ENCODE measurements around the gene SLC1A1.

SLC1A1 gene

GRCh38 chr9:4573634-4574389, 83.5 kb downstream of the SLC1A1 start:
- Mint-ChIP-seq H3K27ac (no peak overlapping the region), H3K9me3 (no peaks in the 10 kb centered on the region), H3K4me1 (no peaks in the 10 kb centered on the region), H3K27me3 (no peaks in the 10 kb centered on the region), H3K4me3 (no peak overlapping the region), H3K36me3 (no peaks in the 10 kb centered on the region)
- ATAC-seq: no peak

- Mint-ChIP-seq H3K27ac (no peak overlapping the region), H3K36me3 (no peaks in the 10 kb centered on the region), H3K27me3 (no peaks in the 10 kb centered on the region), H3K4me1 (no peaks in the 10 kb centered on the region), H3K4me3 (no peak overlapping the region), H3K9me3 (no peaks in the 10 kb centered on the region)
- no peak for ATAC-seq
Measured at GRCh38 chr9:4574657-4575243, 84.5 kb downstream of the SLC1A1 start.

GRCh38 chr9:4575997-4576396, 85.7 kb downstream of the SLC1A1 start:
- Mint-ChIP-seq H3K4me3 (no peak overlapping the region), H3K4me1 (no peaks in the 10 kb centered on the region), H3K27ac (no peak overlapping the region), H3K36me3 (no peaks in the 10 kb centered on the region), H3K9me3 (no peaks in the 10 kb centered on the region), H3K27me3 (no peaks in the 10 kb centered on the region)
- no peak for ATAC-seq

- Mint-ChIP-seq H3K36me3 (no peaks in the 10 kb centered on the region), H3K27ac (no peak overlapping the region), H3K9me3 (no peaks in the 10 kb centered on the region), H3K4me1 (no peaks in the 10 kb centered on the region), H3K4me3 (no peak overlapping the region), H3K27me3 (no peaks in the 10 kb centered on the region)
- no peak for ATAC-seq
Measured at GRCh38 chr9:4576448-4576847, 86.2 kb downstream of the SLC1A1 start.

- H3K36me3 Mint-ChIP-seq: no peaks in the 10 kb centered on the region
- no peaks in the 10 kb centered on the region for H3K4me1 Mint-ChIP-seq
- H3K27ac Mint-ChIP-seq: no peak overlapping the region
- no peak for ATAC-seq
- no peaks in the 10 kb centered on the region for H3K27me3 Mint-ChIP-seq
- no peak overlapping the region for H3K4me3 Mint-ChIP-seq
- no peaks in the 10 kb centered on the region for H3K9me3 Mint-ChIP-seq
Measured at GRCh38 chr9:4579001-4579400, 88.7 kb downstream of the SLC1A1 start.

GRCh38 chr9:4581035-4581760, 90.9 kb downstream of the SLC1A1 start:
- H3K9me3 Mint-ChIP-seq: no peaks in the 10 kb centered on the region

GRCh38 chr9:4581861-4582565, 91.7 kb downstream of the SLC1A1 start:
- no peaks in the 10 kb centered on the region for H3K9me3 Mint-ChIP-seq
- H3K36me3 Mint-ChIP-seq: no peaks in the 10 kb centered on the region
- no peaks in the 10 kb centered on the region for H3K27me3 Mint-ChIP-seq
- no peak overlapping the region for H3K27ac Mint-ChIP-seq
- ATAC-seq: no peak
- no peak overlapping the region for H3K4me3 Mint-ChIP-seq
- H3K4me1 Mint-ChIP-seq: no peaks in the 10 kb centered on the region

More at GRCh38 chr9:4581035-4581760, 90.9 kb downstream of the SLC1A1 start:
- ATAC-seq: no peak
- H3K4me3 Mint-ChIP-seq: no peak overlapping the region
- H3K36me3 Mint-ChIP-seq: no peaks in the 10 kb centered on the region
- H3K27me3 Mint-ChIP-seq: no peaks in the 10 kb centered on the region
- H3K27ac Mint-ChIP-seq: no peak overlapping the region
- no peaks in the 10 kb centered on the region for H3K4me1 Mint-ChIP-seq

GRCh38 chr9:4583001-4583400, 92.7 kb downstream of the SLC1A1 start:
- H3K9me3 Mint-ChIP-seq: no peaks in the 10 kb centered on the region
- H3K27ac Mint-ChIP-seq: no peak overlapping the region
- no peak for ATAC-seq
- H3K4me1 Mint-ChIP-seq: no peaks in the 10 kb centered on the region
- H3K36me3 Mint-ChIP-seq: no peaks in the 10 kb centered on the region
- no peak overlapping the region for H3K4me3 Mint-ChIP-seq
- H3K27me3 Mint-ChIP-seq: no peaks in the 10 kb centered on the region

GRCh38 chr9:4584636-4585035, 94.4 kb downstream of the SLC1A1 start:
- no peak overlapping the region for H3K4me3 Mint-ChIP-seq
- H3K27ac Mint-ChIP-seq: no peak overlapping the region
- ATAC-seq: no peak
- H3K27me3 Mint-ChIP-seq: no peaks in the 10 kb centered on the region
- no peaks in the 10 kb centered on the region for H3K4me1 Mint-ChIP-seq
- H3K36me3 Mint-ChIP-seq: no peaks in the 10 kb centered on the region
- no peaks in the 10 kb centered on the region for H3K9me3 Mint-ChIP-seq

GRCh38 chr9:4585135-4585534, 94.9 kb downstream of the SLC1A1 start:
- no peaks in the 10 kb centered on the region for H3K9me3 Mint-ChIP-seq
- no peak overlapping the region for H3K27ac Mint-ChIP-seq
- H3K4me1 Mint-ChIP-seq: no peaks in the 10 kb centered on the region
- no peaks in the 10 kb centered on the region for H3K27me3 Mint-ChIP-seq
- no peak overlapping the region for H3K4me3 Mint-ChIP-seq
- ATAC-seq: no peak
- no peaks in the 10 kb centered on the region for H3K36me3 Mint-ChIP-seq

GRCh38 chr9:4588721-4589120, 98.5 kb downstream of the SLC1A1 start:
- no peaks in the 10 kb centered on the region for H3K9me3 Mint-ChIP-seq
- no peak overlapping the region for H3K27ac Mint-ChIP-seq
- peaks cover 7% of the 10 kb centered on the region for H3K27me3 Mint-ChIP-seq
- H3K36me3 Mint-ChIP-seq: no peaks in the 10 kb centered on the region
- no peak for ATAC-seq
- no peak overlapping the region for H3K4me3 Mint-ChIP-seq
- H3K4me1 Mint-ChIP-seq: no peaks in the 10 kb centered on the region

- H3K4me3 Mint-ChIP-seq: no peak overlapping the region
- H3K36me3 Mint-ChIP-seq: no peaks in the 10 kb centered on the region
- no peaks in the 10 kb centered on the region for H3K4me1 Mint-ChIP-seq
- ATAC-seq: no peak
- H3K27ac Mint-ChIP-seq: no peak overlapping the region
- H3K27me3 Mint-ChIP-seq: peaks cover 11% of the 10 kb centered on the region
- H3K9me3 Mint-ChIP-seq: no peaks in the 10 kb centered on the region
Measured at GRCh38 chr9:4590430-4591122, 100.3 kb downstream of the SLC1A1 start.

- no peak for ATAC-seq
- Mint-ChIP-seq H3K9me3 (no peaks in the 10 kb centered on the region), H3K27me3 (peaks cover 11% of the 10 kb centered on the region), H3K36me3 (no peaks in the 10 kb centered on the region), H3K4me3 (no peak overlapping the region), H3K4me1 (no peaks in the 10 kb centered on the region), H3K27ac (no peak overlapping the region)
Measured at GRCh38 chr9:4591123-4591500, 100.8 kb downstream of the SLC1A1 start.

GRCh38 chr9:4592295-4592694, 102.0 kb downstream of the SLC1A1 start:
- Mint-ChIP-seq H3K9me3 (no peaks in the 10 kb centered on the region), H3K4me1 (peaks cover 5% of the 10 kb centered on the region), H3K27me3 (peaks cover 11% of the 10 kb centered on the region), H3K4me3 (no peak overlapping the region), H3K27ac (no peak overlapping the region), H3K36me3 (no peaks in the 10 kb centered on the region)
- no peak for ATAC-seq

- Mint-ChIP-seq H3K36me3 (no peaks in the 10 kb centered on the region), H3K27ac (no peak overlapping the region), H3K27me3 (peaks cover 11% of the 10 kb centered on the region), H3K9me3 (no peaks in the 10 kb centered on the region), H3K4me3 (no peak overlapping the region), H3K4me1 (peaks cover 5% of the 10 kb centered on the region)
- no peak for ATAC-seq
Measured at GRCh38 chr9:4592886-4593285, 102.6 kb downstream of the SLC1A1 start.
